RCC 7860 (cell line): ENCODE measurements around the gene ZNF280A.
"Not testable (repeated sequence)": the region's sequence is repeated elsewhere in the genome, so short reads cannot be mapped to it uniquely, and the experiment has no call there.

ENCODE experiments used
- DNase-seq: peaks from one replicate; pipeline ENCODE4 v3.0.0-alpha.2; 2015; ENCODE audit warnings: low spot score
- FAIRE-seq: peaks from 2 replicates; lab custom pipeline; 2012; peaks lifted over from hg19 to GRCh38; lab: Jason Lieb, UNC

Gene ZNF280A

DNA sequence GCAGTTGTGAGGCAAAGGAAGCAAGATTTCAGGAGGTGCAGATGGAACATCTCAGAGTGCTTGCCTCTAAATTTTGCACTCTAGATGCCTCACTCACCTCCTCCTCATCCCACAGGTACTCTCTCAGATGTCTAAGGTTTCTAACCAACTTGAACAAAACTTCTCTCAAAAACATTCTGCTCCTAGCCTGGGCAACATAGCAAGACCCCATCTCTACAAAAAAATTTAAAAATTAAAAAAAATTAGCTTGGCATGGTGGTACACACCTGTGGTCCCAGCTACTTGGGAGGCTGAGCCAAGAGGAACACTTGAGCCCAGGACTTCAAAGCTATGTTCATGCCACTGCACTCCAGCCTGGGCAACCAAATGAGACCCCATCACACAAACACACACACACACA, 4.2 kb downstream of the ZNF280A start:
- DNase-seq (no peak), FAIRE-seq (no peak)

GRCh38 chr22:22514431-22514830, 5.6 kb downstream of the ZNF280A start:
- not testable (repeated sequence) for FAIRE-seq, DNase-seq

- FAIRE-seq (no peak), DNase-seq (no peak)
Observed at GRCh38 chr22:22513619-22514018, 6.5 kb downstream of the ZNF280A start.

GRCh38 chr22:22512951-22513350, 7.1 kb downstream of the ZNF280A start:
- DNase-seq (no peak), FAIRE-seq (no peak)

GRCh38 chr22:22510833-22511232, 9.2 kb downstream of the ZNF280A start:
- FAIRE-seq, DNase-seq: not testable (repeated sequence)

DNA sequence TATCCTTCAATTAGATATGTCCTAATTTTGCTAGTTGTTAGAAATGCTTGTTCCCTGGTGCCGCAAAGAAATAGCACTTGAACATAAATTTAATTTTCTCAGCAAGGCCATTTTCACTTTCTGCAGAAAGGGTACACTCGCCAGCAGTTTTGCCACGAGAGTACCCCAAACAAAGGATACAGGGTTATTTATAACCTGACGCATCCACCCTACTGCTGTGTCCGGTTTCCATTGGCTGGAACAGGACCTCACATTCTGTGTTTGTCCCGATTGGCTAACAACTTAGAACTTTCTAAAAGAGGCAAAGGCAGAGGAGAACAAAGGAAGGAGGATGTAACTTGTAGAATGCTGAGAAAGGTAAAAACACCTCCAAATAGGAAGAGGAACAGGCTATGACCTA, 10.2 kb downstream of the ZNF280A start:
- not testable (repeated sequence) for FAIRE-seq, DNase-seq

DNA sequence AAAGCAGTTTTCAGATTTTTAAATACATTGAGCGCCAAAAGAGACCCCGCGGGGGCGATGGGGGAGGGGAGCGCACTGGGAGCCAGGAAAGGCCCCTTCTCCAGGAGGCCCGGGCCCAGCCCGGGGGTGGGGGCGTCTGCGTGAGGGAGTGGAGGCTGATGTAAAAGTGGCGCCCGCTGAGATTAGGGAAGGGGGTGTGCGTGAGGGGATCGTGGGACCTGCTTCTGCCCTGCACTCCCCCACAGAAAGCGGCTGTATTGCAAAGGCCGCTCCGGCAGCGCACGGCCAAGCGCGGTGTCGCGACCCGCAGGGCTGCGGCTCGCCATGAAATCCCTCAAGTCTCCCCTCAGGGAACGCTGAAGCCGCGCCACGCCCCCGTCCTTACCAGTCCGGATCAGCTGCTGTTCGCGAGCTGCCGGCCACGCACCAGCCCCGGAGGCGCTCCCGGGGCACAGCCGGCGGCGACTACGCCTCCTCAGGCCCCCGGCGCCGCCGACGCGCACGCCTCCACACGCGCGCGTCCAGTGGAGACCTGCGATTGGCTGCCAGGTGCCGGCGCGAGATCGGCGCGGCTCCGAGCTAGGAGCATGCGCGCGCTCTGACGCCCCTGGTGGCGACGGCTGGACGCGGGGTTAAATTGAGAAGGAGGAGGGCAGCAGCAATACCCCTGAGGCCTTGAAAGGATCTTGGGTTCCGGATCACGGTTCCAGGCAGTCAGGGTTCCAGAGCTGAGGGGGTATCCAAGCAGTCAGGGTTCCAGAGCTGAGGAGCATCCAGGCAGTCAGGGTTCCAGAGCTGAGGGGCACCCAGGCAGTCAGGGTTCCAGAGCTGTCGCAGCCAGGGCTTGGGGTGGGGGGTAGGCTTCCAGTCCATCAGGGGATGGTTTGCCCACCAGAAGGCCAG, 11.5 kb downstream of the ZNF280A start, which contains the start of gene ZNF280B:
Gene ZNF280B, minus strand, starts transcription at position 469 of the 903 bp plus-strand sequence. CDS start 19,344 bp downstream, outside the sequence.
- FAIRE-seq: no peak
- peak; percentile 57 for DNase-seq

- no peak for FAIRE-seq
- no peak for DNase-seq
Observed at GRCh38 chr22:22507743-22508273, 12.3 kb downstream of the ZNF280A start.

DNA sequence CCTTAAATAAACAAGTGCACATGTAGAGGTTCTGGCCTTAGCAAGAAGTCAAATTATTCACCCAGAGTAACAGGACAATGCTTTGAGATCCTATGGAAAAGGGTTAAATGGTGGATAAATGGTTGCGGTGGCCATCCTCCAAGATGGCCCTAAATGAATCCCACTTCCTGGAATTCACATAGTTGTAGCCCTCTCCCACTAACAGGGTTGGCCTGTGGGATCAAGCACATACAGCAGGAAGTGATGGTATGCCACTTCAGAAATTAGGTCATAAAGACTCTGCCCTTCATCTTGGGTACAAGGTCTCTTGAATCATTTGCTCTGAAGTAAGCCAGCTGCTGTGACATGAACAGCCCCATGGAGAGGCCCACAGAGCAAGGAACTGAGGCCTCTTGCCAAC, 13.3 kb downstream of the ZNF280A start:
- DNase-seq: no peak
- no peak for FAIRE-seq

GRCh38 chr22:22498267-22498666, 21.8 kb downstream of the ZNF280A start:
- DNase-seq (no peak), FAIRE-seq (no peak)

DNA sequence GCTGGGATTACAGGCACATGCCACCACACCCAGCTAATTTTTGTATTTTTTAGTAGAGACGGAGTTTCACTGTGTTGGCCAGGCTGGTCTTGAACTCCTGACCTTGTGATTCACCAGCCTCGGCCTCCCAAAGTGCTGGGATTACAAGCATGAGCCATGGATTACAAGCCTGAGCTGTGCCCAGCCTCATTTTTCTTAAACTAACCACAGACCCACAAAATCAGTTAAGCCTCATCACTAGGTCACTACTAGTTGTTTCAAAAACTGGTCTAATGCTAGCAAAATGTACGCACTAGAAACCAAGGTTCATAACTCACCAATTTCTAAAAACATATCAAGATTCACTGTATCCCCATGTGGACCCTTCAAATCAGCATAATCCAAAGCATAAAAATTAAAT, 28.5 kb downstream of the ZNF280A start:
- FAIRE-seq: not testable (repeated sequence)

GRCh38 chr22:22488736-22489135, 31.3 kb downstream of the ZNF280A start:
- no peak for DNase-seq
- FAIRE-seq: no peak

More for the DNA sequence above, 28.5 kb downstream of the ZNF280A start:
- not testable (repeated sequence) for DNase-seq

GRCh38 chr22:22487869-22488597, 32.0 kb downstream of the ZNF280A start:
- no peak for FAIRE-seq
- DNase-seq: no peak

DNA sequence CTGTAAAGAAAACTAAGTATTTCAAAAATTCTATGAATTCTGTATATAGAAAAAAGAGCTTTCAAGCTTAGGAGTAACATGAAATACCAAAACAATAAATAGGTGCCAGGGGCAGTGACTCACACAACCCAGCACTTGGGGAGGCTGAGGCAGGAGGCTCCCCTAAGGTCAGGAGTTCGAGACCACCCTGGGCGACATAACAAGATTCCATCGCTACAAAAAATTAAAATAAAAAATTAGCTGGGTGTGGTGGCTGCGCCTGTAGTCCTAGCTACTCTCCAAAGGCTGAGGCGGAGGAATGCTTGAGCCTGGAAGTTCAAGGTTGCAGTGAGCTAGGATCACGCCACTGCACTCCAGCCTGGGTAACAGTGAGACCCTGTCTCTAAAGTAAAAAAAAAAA, 33.0 kb downstream of the ZNF280A start:
- FAIRE-seq: no peak
- no peak for DNase-seq

GRCh38 chr22:22486132-22486899, 33.8 kb downstream of the ZNF280A start:
- DNase-seq (no peak), FAIRE-seq (no peak)

DNA sequence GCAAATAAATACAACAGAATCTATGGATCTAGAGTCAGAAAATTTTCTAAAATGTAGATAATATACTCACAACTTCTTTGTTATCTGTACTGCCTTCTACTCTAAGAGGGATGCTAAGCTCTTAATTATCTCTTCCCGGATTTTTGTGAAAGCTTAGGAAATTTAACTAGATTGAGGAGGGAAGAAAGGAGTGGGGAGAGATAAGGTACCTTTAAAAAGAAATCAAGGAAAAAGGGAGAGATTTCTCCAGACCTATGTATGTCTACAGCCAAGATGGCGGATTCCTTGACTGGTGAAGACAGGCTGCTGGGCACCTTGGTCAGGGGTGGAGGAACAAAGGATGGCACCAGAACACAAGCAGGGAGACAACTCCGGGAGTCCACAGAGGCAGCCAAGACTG, 34.5 kb downstream of the ZNF280A start:
- DNase-seq (no peak), FAIRE-seq (no peak)

- FAIRE-seq: no peak
Observed at GRCh38 chr22:22484023-22484422, 36.0 kb downstream of the ZNF280A start.

GRCh38 chr22:22480940-22481339, 39.1 kb downstream of the ZNF280A start:
- FAIRE-seq: no peak
- DNase-seq: no peak

More at GRCh38 chr22:22484023-22484422, 36.0 kb downstream of the ZNF280A start:
- DNase-seq: no peak

DNA sequence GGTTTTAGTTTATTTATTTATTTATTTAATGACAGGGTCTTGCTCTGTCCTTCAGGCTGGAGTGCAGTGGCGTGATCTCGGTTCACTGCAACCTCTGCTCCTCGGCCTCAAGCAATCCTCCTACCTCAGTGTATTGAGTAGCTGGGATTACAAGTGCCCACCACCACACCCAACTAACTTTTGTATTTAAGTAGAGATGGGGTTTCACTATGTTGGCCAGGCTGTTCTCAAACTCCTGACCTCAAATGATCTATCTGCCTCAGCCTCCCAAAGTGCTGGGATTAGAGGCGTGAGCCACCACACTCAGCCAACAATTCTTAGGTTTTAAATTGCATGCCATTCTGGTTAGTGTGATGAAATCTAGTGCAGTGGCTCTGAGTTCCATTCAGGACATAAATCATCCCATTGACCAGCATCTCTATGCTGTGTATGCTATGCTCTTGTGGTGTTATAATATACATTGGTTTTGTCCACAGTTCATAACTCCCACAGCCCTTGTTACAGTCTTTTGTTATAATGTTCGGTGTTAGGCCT, 40.0 kb downstream of the ZNF280A start:
- DNase-seq: peak; percentile 9
- FAIRE-seq: no peak

GRCh38 chr22:22479116-22479515, 41.0 kb downstream of the ZNF280A start:
- DNase-seq (no peak), FAIRE-seq (no peak)
